GM18508 (cell line): ENCODE measurements around the gene COCH.
"Not testable (repeated sequence)": the region's sequence is repeated elsewhere in the genome, so short reads cannot be mapped to it uniquely, and the experiment has no call there.

Experiments
- ATAC-seq: cut with Tn5 transposase; IDR thresholded peaks from one replicate; pipeline ENCODE4 v1.9.1; 2021; ENCODE audit warnings: moderate number of reproducible peaks; ENCODE audit not compliant: insufficient read depth, unreplicated experiment

COCH gene

DNA sequence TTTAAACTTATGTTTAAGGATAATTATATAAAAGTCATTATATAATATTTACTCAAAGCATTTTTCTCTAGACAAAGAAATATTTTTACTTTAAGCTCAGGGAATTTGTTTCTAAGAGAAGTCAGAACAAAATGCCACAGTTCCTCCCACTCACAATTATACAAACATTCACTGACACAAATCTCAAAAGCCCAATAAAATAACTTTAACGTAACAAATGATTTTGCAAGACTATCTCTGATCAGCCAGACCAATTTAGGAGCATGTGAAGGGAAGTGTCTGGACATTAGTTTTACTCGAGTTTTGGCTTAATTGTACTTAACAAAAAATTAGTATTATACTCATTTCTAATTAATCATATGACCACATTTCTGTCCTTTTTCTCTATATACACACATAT is 41.2 kb downstream of the COCH start:
- no peak for ATAC-seq

DNA sequence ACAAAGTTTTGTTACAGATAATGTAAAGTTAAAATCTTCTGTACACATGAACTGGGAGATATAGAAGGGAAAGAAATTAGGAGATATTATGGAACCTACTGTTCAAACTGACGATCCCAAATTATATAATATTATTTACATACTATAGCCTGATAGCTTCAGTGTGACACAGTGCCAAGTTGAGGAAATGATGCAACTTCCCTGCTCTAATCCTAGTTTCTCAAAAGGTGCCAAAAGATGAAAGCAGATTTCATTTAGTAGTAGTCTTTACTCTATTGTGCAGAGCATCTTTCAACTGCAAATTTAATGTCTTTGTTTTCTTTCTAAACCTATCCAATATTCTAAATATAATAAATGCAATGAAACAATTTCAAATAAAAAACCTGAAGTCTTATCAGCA is 46.9 kb downstream of the COCH start:
- ATAC-seq = no peak

DNA sequence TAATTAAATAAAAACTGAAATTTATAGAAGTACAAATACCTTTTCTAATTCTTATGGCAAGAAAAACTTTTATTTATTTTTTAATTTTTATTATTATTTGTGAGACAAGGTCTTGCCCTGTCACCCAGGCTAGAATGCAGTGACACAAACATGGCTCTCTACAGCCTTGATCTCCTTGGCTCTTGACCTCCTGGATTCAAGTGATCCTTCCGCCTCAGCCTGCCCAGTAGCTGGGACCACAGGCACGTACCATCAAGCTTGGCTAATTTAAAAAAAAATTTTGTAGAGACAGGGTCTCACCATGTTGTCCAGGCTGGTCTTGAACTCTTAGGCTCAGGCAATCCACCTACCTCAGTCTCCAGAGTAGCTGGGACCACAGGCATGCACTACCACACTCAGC is 47.4 kb downstream of the COCH start:
- no peak for ATAC-seq

DNA sequence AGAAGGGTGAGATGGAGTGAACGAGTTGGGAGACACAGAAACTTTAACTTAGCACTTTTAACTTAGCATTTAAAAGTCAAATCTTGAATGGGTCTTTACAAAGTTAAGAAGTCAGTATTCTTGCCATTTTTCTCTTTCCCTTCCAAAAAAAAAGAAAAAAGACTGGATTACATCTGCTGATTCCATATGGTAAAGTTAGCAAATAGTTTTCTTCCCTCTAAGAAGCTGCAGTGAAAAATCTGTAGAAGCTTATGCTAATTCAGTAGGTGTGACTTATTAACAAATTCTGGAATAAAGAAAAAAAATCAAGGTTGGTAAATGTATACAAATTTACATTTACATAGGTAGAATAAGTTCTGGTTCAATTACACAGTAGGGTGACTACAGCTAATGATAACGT is 50.9 kb downstream of the COCH start:
- no peak for ATAC-seq

DNA sequence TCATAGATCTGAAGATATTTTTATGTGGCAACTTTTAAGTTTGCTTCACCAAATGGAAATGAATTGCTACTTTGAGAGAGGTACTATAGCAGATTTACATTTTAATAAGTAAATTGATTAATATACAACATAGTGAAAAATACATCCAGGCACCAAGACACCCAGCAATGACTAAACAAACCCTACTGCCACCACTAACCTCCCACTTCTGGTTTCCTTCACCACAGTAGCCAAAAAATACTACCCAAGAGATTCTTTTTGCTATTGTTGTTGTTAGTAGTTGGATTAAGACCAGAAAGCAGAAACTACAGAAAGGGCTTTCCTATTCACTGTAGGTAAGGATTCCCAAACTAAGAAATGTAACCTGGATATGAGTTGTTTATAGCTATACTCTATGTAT is 54.1 kb downstream of the COCH start:
- ATAC-seq = peak; percentile 50

DNA sequence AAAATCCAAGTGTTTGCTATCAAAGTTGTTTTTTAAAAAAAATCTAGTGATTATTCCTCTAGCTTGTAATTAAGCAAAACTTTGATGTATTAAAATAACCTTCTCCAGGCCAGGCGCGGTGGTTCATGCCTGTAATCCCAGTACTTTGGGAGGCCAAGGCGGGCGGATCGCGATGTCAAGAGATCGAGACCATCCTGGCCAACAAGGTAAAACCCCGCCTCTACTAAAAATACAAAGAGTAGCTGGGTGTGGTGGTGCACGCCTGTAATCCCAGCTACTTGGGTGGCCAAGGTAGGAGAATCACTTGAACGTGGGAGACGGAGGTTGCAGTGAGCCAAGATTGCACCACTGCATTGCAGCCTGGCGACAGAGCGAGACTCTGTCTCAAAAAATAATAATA is 59.6 kb downstream of the COCH start:
- ATAC-seq = not testable (repeated sequence)

DNA sequence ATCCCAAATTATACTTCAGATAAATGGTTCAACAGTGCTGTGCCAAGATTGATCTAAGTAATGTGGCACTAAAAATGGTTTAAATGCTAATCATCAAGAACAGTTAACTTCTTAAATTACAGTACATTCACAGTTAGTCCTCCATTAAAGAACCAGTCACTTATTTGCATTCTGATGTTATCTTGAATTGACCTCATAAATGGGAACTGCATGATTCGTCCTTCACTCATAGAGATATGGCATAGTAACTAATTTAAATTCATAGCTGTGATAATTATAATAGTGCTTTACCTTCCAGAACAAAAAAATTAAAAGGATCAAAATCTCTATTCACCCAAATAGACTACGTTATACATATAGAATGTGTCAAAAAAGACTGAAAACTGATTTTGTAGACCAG is 61.1 kb downstream of the COCH start:
- no peak for ATAC-seq

DNA sequence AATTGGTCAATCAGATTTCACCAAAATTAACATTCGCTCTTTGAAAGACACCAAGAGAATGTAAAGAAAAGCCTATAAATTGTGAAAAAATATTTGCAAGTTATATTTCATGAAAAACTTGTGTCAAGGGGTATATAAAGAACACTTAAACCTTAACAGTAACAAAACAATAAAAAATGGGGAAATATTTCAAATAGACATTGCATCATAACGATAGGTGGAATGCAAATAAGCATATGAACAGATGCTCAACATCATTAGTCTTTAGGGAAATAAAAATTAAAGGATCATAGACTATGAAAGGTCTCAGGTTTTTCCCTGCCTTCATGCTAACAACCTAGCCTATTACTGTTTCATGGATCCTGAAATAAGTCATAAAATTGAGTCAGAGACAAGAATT is 64.3 kb downstream of the COCH start:
- ATAC-seq = no peak
